SK-N-SH (cell line): ENCODE measurements around the gene KRT2. TPM values are rescaled to one million over a fixed set of nuclear protein-coding genes. Genes with fewer than 3 reads are reported as not detected.

Source experiments
- CTCF ChIA-PET: fragments of 300-600, 350-600 bp; formaldehyde crosslinking; extraction: SDS; loops from one replicate; lab custom pipeline; 2021; lab: Yijun Ruan, JAX
- POLR2A ChIA-PET: fragments of 350-600 bp; sonication (Branson Sonifier 250); formaldehyde crosslinking; extraction: SDS; loops from one replicate; lab custom pipeline; 2020; ENCODE audit warnings: antibody characterized with exemption, inconsistent platforms; lab: Yijun Ruan, JAX
- DNase-seq: peaks from one replicate; pipeline ENCODE4 v3.0.0; 2012
- H2AFZ ChIP-seq: fragments of 200-600 bp; sonication (generic); 2 replicates; pipeline ENCODE4 v1.8.1; 2016; ENCODE audit warnings: antibody characterized with exemption, mild to moderate bottlenecking, low read depth
- H3F3A ChIP-seq: fragments of 200-600 bp; sonication (generic); replicated peaks from 2 replicates; pipeline ENCODE3; 2016; ENCODE audit warnings: antibody characterized with exemption, mild to moderate bottlenecking; ENCODE audit not compliant: insufficient read depth
- H3K27ac ChIP-seq, 2 experiments: fragments of 200-500 bp in 1 of 2; fragments of 200-600 bp in 1 of 2; sonication (Bioruptor generic) in 1 of 2; sonication (generic), shearing (Covaris generic) in 1 of 2; 2 replicates each; pipeline versions ENCODE4 v1.5.1 to v1.6.1; 2014 to 2016; ENCODE audit warnings: low read depth in 2 of 2, inconsistent platforms in 1 of 2, low read length in 1 of 2, mild to moderate bottlenecking in 1 of 2, mixed read lengths in 1 of 2
- H3K27me3 ChIP-seq: fragments of 200-600 bp; sonication (generic), shearing (Covaris generic); 2 replicates; pipeline ENCODE4 v1.6.1; 2016; ENCODE audit warnings: mixed run types; ENCODE audit not compliant: insufficient read depth
- H3K36me3 ChIP-seq, 2 experiments: fragments of 200-500 bp in 1 of 2; fragments of 200-600 bp in 1 of 2; sonication (Bioruptor generic) in 1 of 2; sonication (generic) in 1 of 2; replicated peaks in 1 of 2; 2 replicates each; pipeline versions ENCODE3 to v1.5.1; 2014 to 2016; ENCODE audit warnings: low read length in 1 of 2, mild to moderate bottlenecking in 1 of 2; ENCODE audit not compliant: insufficient read depth in 2 of 2, control insufficient read depth in 1 of 2
- H3K4me1 ChIP-seq, 2 experiments: fragments of 200-500 bp in 1 of 2; fragments of 200-600 bp in 1 of 2; sonication (Bioruptor generic) in 1 of 2; sonication (generic), shearing (Covaris generic) in 1 of 2; 2 replicates each; pipeline versions ENCODE4 v1.5.1 to v1.6.1; 2014 to 2016; ENCODE audit warnings: low read depth in 1 of 2, low read length in 1 of 2, mixed run types in 1 of 2; ENCODE audit not compliant: insufficient read depth in 2 of 2, control insufficient read depth in 1 of 2
- H3K4me2 ChIP-seq: fragments of 200-600 bp; sonication (generic), shearing (Covaris generic); 2 replicates; pipeline ENCODE4 v1.6.1; 2017; ENCODE audit warnings: mixed run types
- H3K4me3 ChIP-seq, 2 experiments: fragments of 200-500 bp in 1 of 2; fragments of 200-600 bp in 1 of 2; sonication (Bioruptor generic) in 1 of 2; sonication (generic), shearing (Covaris generic) in 1 of 2; 2 replicates each; pipeline versions ENCODE4 v1.5.1 to v1.8.1; 2014 to 2016; ENCODE audit warnings: low read depth in 2 of 2, inconsistent platforms in 1 of 2, low read length in 1 of 2, mild to moderate bottlenecking in 1 of 2, mixed read lengths in 1 of 2, moderate library complexity in 1 of 2
- H3K79me2 ChIP-seq: fragments of 200-600 bp; sonication (generic); 2 replicates; pipeline ENCODE4 v1.8.1; 2017; ENCODE audit warnings: mild to moderate bottlenecking; ENCODE audit not compliant: insufficient read depth
- H3K9ac ChIP-seq: fragments of 200-600 bp; sonication (generic); 2 replicates; pipeline ENCODE4 v1.6.1; 2017; ENCODE audit warnings: mixed run types
- H3K9me2 ChIP-seq: fragments of 200-600 bp; sonication (generic); 2 replicates; pipeline ENCODE4 v1.6.1; 2017; ENCODE audit warnings: mixed run types
- H3K9me3 ChIP-seq: fragments of 200-600 bp; sonication (generic); 2 replicates; pipeline ENCODE4 v1.6.1; 2017; ENCODE audit warnings: mixed run types, mild to moderate bottlenecking, moderate library complexity
- H4K20me1 ChIP-seq: fragments of 200-600 bp; sonication (generic); 2 replicates; pipeline ENCODE4 v1.6.1; 2017; ENCODE audit warnings: mild to moderate bottlenecking, mixed run types; ENCODE audit not compliant: insufficient read depth
- CHD2 ChIP-seq: fragments of 150-350 bp; IDR thresholded peaks from 2 replicates; pipeline ENCODE4 v1.6.1; 2018; ENCODE audit warnings: low read length; ENCODE audit not compliant: partially characterized antibody
- EP300 ChIP-seq, 2 experiments: IDR thresholded peaks; 2 replicates each; pipeline versions ENCODE4 v1.4.0 to v1.6.1; 2012; ENCODE audit warnings: borderline replicate concordance in 1 of 2, low read depth in 1 of 2, low read length in 1 of 2
- FOSL2 ChIP-seq: IDR thresholded peaks from 2 replicates; pipeline ENCODE4 v1.4.0; 2012; ENCODE audit warnings: low read depth, mild to moderate bottlenecking, moderate library complexity, borderline replicate concordance
- GATA2 ChIP-seq: sonication (generic); formaldehyde crosslinking; IDR thresholded peaks from 2 replicates; pipeline ENCODE4 v1.5.0; 2020; ENCODE audit warnings: mild to moderate bottlenecking, missing genetic modification reagents
- JUND ChIP-seq: IDR thresholded peaks from 2 replicates; pipeline ENCODE4 v1.4.0; 2012
- MEF2A ChIP-seq: IDR thresholded peaks from 2 replicates; pipeline ENCODE4 v1.4.0; 2012; ENCODE audit warnings: low read depth, borderline replicate concordance
- NFIC ChIP-seq: IDR thresholded peaks from 2 replicates; pipeline ENCODE4 v1.4.0; 2012; ENCODE audit warnings: borderline replicate concordance
- RCOR1 ChIP-seq: fragments of 150-350 bp; IDR thresholded peaks from 2 replicates; pipeline ENCODE4 v1.6.1; 2017; ENCODE audit warnings: antibody characterized with exemption, low read length
- SIN3A ChIP-seq: IDR thresholded peaks from 2 replicates; pipeline ENCODE4 v1.6.1; 2012; ENCODE audit warnings: low read depth, mild to moderate bottlenecking, low read length, moderate library complexity, borderline replicate concordance
- TCF12 ChIP-seq: IDR thresholded peaks from 2 replicates; pipeline ENCODE4 v1.4.0; 2012
- WGBS: methylation state at CpG from one replicate; pipeline ENCODE4 v1.1.6; 2017; ENCODE audit warnings: low lambda C conversion rate; 5-methylcytosine and 5-hydroxymethylcytosine counted together
- polyA plus RNA-seq, 3 experiments: library from polyadenylated mRNA; depleted of rRNA; stranded (reverse); fragments of >200 nt; gene quantifications; 2 replicates each; pipeline ENCODE4 v1.2.3, GENCODE V29; 2012
- TF ChIP-seq, protein P1 (sequence below): IDR thresholded peaks from 2 replicates; pipeline ENCODE4 v1.4.0; 2012; ENCODE audit warnings: low read depth, borderline replicate concordance
- TF ChIP-seq, protein P2 (sequence below): fragments of 150-350 bp; IDR thresholded peaks from 2 replicates; pipeline ENCODE4 v1.6.1; 2016; ENCODE audit warnings: mild to moderate bottlenecking, low read depth, low read length
- TF ChIP-seq, protein P3 (sequence below): IDR thresholded peaks from 2 replicates; pipeline ENCODE4 v1.4.0; 2012; ENCODE audit warnings: low read depth
- TF ChIP-seq, protein P4 (sequence below): IDR thresholded peaks from 2 replicates; pipeline ENCODE4; 2012
- TF ChIP-seq, protein P5 (sequence below): fragments of 200-600 bp; sonication (generic); IDR thresholded peaks from 2 replicates; pipeline ENCODE4 v1.6.1; 2017; ENCODE audit warnings: antibody characterized with exemption, mild to moderate bottlenecking, moderate library complexity

The KRT2 gene
- polyA plus RNA-seq, 1 of the 3 experiments (the other 2 are of a cell fraction), result not detected

DNA sequence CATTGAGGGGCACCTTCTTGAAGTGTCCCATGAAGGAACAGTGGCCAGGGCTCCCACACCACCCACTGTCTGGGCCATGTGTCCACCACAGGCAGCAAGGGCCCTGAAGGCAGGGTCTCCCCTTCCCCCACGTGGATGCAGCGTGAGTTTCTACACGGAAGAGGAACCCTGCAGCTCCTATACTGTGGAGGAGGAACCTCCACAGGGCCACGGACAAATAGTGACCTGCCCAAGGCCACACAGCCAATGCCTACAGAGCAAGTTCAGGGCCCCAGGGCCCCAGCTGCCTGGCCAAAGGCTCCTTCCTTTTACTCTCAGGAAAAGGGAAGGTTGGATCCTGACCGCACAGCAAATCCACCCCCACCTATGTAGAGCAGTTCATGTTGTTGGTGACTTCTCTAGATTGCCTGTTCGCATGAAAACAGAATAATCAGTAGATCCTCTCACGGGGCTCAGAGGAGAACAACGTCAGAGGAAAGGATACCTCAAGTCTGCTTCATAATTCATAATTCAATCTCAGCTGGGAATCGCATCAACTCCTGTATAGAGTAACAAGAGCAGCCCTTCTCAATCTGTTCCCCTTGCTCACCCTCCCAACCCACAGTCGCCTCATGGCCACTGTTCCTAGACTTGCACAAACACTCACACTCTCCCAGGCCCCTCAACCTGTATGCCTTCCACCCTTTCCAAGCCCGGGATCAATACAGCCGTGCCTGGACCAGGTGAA lies 22.6 kb downstream of the KRT2 start:
- WGBS, result 27% methylated on average over 9 of the region's 12 CpGs
- no peaks in the 10 kb centered on the region for H3K4me1 ChIP-seq

DNA sequence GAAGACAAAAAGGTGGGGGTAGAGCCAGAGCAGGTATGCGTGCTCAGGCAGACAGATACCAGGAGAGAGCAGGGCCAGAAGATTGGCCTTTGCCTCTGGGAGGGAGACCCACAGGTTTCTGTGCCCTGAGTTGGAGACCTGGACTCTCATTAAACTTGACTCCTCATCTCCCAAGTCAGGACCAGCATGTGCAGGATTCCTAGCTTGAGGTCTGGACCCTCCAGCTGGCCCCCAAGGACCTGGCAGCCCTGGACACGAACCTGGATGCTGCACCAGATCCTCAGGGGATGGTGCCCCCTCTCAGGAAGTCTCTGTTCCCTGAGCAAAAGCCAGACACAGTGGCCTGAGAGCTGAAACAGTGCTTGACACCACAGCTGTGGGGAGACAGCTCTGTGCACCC lies 23.2 kb downstream of the KRT2 start:
- H3K9me2 ChIP-seq, result no peaks in the 10 kb centered on the region
- H3K4me1 ChIP-seq, result no peaks in the 10 kb centered on the region
- ChIA-PET POLR2A (no interaction called here), CTCF (no interaction called here)
- no peaks in the 10 kb centered on the region for H3K79me2 ChIP-seq
- no peak overlapping the region for H3K4me2 ChIP-seq
- H3K9ac ChIP-seq, result no peak overlapping the region
- TF ChIP-seq, protein P1, sequence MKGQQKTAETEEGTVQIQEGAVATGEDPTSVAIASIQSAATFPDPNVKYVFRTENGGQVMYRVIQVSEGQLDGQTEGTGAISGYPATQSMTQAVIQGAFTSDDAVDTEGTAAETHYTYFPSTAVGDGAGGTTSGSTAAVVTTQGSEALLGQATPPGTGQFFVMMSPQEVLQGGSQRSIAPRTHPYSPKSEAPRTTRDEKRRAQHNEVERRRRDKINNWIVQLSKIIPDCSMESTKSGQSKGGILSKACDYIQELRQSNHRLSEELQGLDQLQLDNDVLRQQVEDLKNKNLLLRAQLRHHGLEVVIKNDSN, result no peak
- no peak for TF ChIP-seq JUND
- TF ChIP-seq, protein P2, sequence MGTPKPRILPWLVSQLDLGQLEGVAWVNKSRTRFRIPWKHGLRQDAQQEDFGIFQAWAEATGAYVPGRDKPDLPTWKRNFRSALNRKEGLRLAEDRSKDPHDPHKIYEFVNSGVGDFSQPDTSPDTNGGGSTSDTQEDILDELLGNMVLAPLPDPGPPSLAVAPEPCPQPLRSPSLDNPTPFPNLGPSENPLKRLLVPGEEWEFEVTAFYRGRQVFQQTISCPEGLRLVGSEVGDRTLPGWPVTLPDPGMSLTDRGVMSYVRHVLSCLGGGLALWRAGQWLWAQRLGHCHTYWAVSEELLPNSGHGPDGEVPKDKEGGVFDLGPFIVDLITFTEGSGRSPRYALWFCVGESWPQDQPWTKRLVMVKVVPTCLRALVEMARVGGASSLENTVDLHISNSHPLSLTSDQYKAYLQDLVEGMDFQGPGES, result no peak
- no peak for TF ChIP-seq GATA2 (CRISPR knock-in tag)
- TF ChIP-seq, protein P3, sequence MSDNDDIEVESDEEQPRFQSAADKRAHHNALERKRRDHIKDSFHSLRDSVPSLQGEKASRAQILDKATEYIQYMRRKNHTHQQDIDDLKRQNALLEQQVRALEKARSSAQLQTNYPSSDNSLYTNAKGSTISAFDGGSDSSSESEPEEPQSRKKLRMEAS, result no peak
- no peak for TF ChIP-seq TCF12
- TF ChIP-seq NFIC, result no peak
- TF ChIP-seq MEF2A, result no peak
- TF ChIP-seq, protein P4, sequence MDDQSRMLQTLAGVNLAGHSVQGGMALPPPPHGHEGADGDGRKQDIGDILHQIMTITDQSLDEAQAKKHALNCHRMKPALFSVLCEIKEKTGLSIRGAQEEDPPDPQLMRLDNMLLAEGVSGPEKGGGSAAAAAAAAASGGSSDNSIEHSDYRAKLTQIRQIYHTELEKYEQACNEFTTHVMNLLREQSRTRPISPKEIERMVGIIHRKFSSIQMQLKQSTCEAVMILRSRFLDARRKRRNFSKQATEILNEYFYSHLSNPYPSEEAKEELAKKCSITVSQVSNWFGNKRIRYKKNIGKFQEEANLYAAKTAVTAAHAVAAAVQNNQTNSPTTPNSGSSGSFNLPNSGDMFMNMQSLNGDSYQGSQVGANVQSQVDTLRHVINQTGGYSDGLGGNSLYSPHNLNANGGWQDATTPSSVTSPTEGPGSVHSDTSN, result no peak
- TF ChIP-seq CHD2, result no peak
- TF ChIP-seq FOSL2, result no peak
- no peak for TF ChIP-seq SIN3A
- TF ChIP-seq EP300 (IDR thresholded peaks at IDR 0.05; ENCODE audit: borderline replicate concordance in 1 of 2, low read depth in 1 of 2, low read length in 1 of 2), result no peak
- TF ChIP-seq, protein P5, sequence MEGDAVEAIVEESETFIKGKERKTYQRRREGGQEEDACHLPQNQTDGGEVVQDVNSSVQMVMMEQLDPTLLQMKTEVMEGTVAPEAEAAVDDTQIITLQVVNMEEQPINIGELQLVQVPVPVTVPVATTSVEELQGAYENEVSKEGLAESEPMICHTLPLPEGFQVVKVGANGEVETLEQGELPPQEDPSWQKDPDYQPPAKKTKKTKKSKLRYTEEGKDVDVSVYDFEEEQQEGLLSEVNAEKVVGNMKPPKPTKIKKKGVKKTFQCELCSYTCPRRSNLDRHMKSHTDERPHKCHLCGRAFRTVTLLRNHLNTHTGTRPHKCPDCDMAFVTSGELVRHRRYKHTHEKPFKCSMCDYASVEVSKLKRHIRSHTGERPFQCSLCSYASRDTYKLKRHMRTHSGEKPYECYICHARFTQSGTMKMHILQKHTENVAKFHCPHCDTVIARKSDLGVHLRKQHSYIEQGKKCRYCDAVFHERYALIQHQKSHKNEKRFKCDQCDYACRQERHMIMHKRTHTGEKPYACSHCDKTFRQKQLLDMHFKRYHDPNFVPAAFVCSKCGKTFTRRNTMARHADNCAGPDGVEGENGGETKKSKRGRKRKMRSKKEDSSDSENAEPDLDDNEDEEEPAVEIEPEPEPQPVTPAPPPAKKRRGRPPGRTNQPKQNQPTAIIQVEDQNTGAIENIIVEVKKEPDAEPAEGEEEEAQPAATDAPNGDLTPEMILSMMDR, result no peak
- no peak for TF ChIP-seq RCOR1
- H3K36me3 ChIP-seq, result no peaks in the 10 kb centered on the region
- 15% methylated on average over 2 of the region's 2 CpGs for WGBS
- peaks cover 24% of the 10 kb centered on the region; the same call in 1 of the 2 replicates for H3K27me3 ChIP-seq
- no peaks in the 10 kb centered on the region for H4K20me1 ChIP-seq
- H3F3A ChIP-seq, result no peaks in the 10 kb centered on the region
- no peak overlapping the region for H2AFZ ChIP-seq
- no peaks in the 10 kb centered on the region for H3K9me3 ChIP-seq
- H3K27ac ChIP-seq, result no peak overlapping the region
- H3K4me3 ChIP-seq, result no peak overlapping the region
- no peak for DNase-seq

More for the DNA sequence above, 22.6 kb downstream of the KRT2 start:
- CTCF ChIA-PET, result no interaction called here
- DNase-seq, result no peak
- no peak overlapping the region for H3K9ac ChIP-seq
- H3K27me3 ChIP-seq, result peaks cover 26% of the 10 kb centered on the region; the same call in 1 of the 2 replicates
- POLR2A ChIA-PET, result no interaction called here
- H3K36me3 ChIP-seq, result no peaks in the 10 kb centered on the region
- no peak overlapping the region for H3K27ac ChIP-seq
- H3K9me2 ChIP-seq, result no peaks in the 10 kb centered on the region
- H2AFZ ChIP-seq, result no peak overlapping the region
- no peak overlapping the region for H3K4me3 ChIP-seq
- no peaks in the 10 kb centered on the region for H4K20me1 ChIP-seq
- no peaks in the 10 kb centered on the region for H3F3A ChIP-seq
- TF ChIP-seq, protein P4, result no peak
- TF ChIP-seq, protein P1, result no peak
- TF ChIP-seq, all 33 proteins: peak for 0
- Histone ChIP-seq H3K9me3 (no peaks in the 10 kb centered on the region), H3K4me2 (no peak overlapping the region), H3K79me2 (no peaks in the 10 kb centered on the region)
